GM04504 (cell line): ENCODE results near the gene IQGAP2.

Experiments used
- DNase-seq: peaks from one replicate; pipeline ENCODE4 v3.0.0-alpha.2; 2012; ENCODE audit warnings: low read depth

IQGAP2 gene

DNA sequence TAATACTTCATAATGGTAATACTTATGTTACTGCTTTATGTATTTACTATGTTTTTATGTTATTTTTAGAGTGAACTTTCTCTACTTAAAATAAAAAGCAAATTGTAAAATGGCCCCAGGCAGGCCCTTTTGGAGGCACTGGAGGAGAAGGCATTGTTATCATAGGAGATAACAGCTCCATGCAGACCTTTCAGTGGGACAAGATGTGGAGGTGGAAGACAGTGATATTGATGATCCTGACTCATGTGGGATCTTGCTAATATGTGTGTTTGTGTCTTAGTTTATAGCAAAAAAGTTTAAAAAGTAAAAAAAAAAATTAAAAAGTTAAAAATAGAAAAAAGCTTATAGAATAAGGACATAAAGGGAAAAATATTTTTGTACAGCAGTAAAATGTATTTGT is 74.5 kb downstream of the IQGAP2 start:
- no peak for DNase-seq

DNA sequence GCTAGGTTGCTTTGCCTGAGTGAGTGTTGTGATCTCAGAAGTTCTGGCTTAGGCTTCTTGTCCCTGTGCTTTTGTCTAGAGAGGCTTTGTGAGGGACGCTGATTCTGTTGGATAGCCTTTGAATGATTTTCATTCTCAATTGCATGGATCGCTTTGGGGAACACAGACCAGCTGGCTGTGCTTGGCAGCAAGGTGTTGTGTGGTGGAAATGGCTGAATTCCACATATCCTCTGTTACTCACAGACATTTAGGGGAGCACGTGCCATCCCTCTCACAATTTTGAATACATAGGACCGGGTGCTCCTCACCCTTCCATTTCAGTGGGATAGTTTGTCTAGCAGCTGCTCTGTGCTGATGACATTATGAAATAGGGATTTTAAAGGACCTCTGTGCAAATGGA is 76.2 kb downstream of the IQGAP2 start:
- no peak for DNase-seq

DNA sequence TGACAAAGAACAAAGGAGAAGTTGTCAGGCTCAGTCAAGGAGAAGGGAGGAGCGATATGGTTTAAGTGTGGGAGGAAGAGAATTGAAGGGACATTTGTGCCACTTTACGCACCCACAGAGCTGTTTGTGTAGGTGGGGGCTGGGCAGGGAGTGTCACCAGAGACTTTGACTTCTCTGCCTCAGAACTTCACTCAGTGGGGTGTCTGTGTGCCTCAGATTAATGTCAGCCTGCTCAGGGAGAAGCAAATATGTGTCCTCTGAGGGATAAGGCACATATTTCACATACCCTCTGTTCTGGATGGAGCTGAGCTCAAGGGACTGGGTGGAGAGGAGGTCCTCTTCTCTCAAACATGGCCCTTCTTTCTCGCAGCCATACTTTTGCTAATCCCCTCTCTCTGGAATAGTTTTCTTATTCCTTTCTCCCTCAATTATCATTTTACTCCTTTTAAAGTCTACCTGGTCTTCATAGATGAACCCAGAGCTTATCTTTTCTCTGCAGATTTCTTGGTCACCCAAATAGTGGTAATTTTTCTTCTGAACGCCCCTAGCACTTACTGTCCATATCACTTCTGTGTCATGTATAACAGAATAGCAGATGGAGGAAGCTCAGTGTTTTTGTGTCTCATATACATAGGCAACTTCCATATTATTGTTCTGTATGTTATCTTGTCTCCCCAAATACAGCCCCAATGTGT is 77.0 kb downstream of the IQGAP2 start:
- no peak for DNase-seq

DNA sequence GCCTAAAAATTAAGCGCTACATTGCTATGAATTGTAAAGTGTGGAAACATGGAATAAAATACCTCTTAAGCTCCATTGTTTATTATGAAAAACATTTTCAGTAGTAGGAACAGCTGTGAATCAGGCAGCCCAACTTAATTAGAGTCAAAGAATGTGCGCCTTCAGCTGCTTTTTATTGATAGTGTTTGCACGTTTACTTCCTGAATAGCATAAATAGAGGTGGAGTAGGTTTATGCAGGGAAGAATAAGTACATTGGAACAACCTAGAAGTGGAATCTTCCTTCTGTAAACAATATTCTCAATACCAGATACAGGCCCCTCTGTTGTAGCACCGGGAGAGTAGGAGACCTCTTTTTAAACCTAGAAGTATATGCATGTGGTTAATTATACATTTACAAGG is 79.9 kb downstream of the IQGAP2 start:
- DNase-seq: no peak

DNA sequence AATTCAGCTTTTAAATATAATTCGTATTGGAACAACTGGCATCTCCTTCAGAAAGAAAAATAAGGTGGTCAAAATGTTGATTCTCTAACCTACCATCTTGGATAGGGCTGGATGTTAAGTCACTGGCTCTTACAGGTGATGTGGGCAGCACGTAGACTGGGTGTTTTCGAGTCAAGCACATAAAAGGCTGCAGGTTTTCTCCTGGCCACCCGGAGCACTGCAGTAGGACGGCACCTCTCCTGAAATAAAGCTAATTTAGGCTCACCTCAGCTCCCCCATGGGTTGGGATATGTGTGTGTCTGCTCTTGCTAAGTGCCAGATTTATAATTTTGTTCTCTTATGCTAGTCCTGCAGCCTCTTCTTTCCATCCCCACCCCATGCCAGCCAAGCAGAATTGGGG is 80.3 kb downstream of the IQGAP2 start:
- DNase-seq: no peak

DNA sequence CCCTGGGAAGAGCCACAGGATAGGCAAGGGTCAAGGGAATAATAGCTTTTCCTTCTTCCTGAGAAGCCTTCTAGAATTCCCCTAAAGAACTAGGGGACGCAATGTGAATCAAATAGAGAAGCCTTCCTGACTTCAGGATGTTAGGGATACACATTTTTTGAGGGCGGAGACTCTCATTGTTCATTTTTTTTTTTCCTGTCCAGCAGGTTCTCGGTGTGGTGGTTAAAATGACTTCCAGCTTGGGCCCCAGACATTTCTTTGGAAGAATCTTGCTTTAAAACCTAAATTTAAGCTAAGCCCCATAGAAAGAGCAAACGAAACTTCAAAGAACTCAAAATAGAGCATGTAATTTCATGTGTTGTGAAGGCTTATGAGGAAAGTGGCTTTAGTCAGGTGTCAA is 80.8 kb downstream of the IQGAP2 start:
- DNase-seq: no peak

DNA sequence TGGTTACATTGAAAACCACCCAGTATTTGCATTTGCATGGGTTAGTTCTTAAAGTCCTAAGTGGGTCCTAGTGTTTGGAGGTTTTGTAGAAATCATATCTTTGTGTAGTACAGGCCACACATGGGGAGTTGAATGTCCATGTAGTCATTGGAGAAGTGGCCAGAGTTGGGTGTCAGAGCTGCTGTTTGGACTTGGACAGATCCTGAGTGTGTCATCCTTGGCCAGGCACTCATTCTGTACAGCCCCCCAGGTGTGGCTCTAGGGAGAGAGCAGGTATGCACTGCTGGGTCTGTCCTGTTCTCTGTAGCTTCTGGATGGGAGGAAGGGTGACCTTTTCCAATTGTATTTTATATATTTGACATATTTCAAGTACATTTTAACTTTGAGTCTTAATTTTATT is 82.4 kb downstream of the IQGAP2 start:
- no peak for DNase-seq

DNA sequence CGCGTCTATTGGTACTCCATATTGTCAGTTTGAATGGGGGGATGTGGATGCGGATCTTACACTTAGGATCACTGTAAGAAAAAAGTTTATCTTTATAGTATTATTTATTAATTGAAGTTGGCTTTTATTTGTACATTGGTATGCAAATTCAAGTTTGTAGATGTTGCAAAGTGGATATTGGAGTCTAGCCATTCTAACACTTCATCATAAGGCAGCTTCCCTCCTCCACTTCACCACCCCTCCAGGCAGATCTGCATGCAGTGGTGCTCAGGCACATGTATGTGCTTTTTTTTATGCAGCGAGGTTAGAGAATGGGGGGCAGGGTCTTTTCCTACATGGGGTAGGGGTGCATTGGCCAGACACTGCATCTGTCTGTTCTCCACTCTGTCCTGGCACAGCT is 84.3 kb downstream of the IQGAP2 start:
- no peak for DNase-seq

DNA sequence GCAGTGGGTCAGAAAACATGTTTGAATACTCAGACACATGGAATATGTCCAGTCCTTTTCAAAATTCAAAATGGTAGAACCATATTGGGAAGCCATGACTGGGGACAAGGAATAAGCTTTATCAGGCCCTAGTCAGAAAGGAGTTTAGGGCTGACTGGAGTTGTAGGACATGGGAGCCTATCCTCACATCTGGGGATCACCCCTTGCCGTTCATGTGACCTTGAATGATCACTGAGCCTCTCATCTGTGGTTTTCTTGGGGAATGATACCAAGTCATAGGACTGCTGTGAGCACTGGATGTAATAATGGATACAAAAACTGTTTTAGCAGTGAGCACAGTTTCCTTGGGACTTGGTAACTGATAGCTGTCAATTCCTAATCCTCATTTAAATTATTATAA is 84.7 kb downstream of the IQGAP2 start:
- DNase-seq: no peak

DNA sequence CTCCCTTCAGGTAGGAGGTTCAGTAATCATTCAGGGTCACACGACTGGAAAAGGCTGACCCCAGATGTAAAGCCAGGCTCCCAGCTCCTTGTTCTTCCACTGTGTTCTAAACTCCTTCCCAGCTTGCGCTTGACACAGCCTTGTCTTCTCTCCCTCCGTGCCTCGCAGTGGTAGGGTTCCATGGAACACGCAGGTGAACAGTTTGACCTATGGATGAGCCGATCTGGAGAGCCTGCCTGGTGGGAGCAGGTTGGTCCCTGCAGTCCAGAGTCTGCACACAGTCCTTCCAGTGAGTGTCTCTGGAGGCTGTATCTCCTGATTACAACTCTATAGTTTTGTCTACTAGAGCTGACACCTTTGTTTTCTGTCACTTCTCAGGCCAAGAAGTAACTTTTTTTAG is 85.9 kb downstream of the IQGAP2 start:
- DNase-seq: no peak

DNA sequence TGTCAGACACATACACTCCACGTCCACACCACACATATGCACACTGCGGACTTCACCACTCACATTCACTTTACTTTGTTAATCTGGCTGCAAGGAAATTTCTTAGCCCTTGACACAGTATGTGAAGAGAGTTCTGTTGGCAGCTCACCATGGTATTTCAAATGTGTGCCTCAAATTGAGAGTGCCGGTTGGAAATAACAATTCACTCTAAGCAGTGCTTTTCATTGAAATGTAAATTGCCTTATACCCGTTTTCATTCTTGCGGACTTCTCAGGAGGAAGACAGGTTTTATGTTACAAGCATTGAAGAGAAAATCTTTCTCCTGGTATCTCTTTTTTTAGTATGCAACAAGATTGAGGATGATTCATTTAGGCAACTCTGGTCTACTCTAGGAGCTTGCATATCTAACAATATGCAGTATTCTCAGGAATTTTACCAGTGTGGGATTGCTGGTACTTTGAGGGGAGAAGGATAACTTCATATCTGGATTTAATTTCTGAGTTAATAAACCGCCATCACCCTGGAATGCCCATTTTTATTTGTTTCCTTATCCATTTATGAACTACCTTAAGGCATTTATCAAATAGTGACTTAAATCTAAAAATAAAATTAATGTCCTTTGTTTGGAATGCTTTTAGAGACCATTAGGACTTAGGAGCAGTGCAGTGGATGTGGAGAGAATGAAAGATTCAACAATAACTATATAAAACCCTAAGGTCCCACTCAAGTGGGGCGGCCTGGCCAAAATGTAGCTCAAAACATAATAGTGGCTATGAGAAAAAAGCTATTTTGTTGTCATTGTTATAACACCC is 87.0 kb downstream of the IQGAP2 start:
- DNase-seq: no peak

DNA sequence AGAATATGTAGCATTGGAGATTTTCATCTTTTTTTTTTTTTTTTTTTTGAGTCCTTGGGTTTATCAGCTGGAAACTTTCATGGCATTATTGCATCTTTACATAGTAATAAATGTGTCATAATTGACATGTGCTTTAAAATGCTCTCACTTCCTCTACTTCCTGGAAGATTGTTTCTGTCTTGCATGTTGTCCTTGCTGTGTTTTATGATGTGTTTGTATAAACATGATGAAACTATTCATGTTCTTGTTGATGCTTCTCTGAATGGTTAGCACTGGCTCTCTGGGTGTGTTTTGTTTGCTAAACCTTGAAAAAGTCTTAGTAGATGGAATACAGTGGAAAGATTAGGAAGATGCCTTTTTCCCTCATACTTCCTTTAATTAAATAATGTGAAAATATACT is 87.9 kb downstream of the IQGAP2 start:
- DNase-seq: no peak

DNA sequence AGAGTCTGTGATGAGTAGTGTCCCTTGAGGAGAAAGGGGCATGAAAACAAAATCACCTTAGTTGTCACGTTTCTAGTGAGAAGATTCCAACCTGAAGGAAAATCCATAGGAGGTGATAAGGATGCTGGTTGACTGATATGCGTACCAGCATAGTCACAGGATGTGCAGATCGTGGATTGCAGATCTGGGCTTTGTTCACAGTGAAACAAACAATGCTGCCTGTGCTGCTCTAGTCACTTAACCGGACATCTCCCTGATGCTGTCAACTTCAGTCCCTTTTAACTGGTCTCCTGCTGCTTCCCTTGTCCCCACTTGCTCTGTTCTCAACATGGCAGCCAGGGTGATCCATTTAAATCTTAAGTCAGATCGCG is 89.7 kb downstream of the IQGAP2 start:
- no peak for DNase-seq

DNA sequence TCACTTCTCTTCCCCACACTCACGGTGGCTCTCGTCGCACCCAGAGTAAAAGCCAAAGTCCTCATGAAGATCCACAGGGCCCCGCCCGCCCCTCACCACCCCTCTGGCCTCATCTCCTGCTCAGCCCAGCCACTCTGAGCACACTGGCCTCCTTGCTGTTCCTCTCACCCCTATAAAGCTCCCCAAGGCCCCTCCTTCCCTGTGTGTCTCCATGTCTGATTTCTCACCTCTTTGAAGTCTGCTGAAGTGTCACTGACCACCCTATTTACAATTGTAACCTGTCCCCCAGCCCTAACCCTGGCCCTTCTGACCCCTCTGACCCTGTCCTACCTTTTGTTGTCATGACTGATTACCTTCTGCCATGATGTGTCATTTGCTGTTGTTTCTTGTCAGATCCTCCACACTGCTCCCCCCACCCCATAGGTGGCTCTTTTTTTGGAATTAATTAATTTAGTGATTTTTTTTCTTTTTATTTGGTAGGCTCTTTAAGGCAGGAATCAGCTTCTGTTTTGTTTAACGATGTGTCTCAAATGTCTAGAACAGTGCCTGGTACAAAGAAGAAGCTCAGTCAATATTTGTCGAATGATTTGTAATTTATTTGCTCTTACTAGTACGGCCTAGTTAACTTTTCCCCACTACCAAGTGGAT is 90.2 kb downstream of the IQGAP2 start:
- no peak for DNase-seq

DNA sequence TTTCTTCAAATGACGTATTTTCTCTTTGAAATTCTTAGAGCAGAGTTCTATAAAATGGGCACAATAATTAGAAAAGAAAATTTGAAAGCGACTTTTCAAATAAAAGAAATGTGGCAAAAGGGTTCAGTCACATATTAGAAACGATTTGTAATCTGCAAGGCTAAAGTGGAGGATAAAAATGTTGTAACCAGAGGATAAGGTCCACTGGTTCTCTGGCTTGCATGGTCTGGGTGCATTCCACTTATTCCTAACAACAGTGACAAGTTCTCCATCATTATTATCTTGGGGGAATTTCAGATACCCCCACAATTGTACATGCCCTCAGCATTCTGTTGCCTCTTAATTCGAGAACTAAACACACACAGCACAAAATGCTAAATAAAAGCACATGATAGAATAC is 91.1 kb downstream of the IQGAP2 start:
- DNase-seq: no peak

DNA sequence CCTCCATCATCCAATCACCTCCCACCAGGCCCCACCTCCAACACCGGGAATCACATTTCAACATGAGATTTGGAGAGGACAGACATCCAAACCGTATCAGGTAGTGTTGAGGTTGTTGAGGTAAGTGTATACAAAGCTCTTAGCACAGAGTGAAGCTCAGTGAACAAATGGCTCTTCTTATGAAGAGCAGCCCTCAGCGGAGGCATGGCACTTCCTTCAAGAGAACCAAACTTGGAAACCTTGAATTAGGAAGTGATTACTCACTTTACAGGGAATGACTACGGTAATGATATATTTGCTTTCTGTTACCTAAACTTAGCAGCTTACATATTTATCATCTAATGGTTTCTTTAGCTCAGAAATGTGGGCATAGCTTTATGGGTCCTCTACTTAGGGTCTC is 92.8 kb downstream of the IQGAP2 start:
- no peak for DNase-seq

DNA sequence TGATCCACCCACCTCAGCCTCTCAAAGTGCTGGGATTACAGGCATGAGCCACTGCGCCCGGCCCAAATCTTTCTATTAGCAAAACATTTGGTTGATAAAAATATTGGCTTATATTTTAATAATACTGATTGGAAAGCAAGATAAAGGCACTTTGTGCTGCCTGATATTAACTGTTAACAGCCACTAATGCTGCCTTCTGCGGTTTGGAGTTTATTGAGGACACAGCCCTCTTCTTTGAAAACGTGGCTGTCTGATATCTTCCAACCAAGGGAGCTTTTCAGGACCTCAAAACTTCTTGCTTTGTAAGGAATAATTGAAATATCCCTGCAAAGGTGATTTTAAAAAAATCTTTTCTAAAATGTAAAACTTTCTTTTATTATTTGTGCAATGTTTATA is 94.0 kb downstream of the IQGAP2 start:
- no peak for DNase-seq

DNA sequence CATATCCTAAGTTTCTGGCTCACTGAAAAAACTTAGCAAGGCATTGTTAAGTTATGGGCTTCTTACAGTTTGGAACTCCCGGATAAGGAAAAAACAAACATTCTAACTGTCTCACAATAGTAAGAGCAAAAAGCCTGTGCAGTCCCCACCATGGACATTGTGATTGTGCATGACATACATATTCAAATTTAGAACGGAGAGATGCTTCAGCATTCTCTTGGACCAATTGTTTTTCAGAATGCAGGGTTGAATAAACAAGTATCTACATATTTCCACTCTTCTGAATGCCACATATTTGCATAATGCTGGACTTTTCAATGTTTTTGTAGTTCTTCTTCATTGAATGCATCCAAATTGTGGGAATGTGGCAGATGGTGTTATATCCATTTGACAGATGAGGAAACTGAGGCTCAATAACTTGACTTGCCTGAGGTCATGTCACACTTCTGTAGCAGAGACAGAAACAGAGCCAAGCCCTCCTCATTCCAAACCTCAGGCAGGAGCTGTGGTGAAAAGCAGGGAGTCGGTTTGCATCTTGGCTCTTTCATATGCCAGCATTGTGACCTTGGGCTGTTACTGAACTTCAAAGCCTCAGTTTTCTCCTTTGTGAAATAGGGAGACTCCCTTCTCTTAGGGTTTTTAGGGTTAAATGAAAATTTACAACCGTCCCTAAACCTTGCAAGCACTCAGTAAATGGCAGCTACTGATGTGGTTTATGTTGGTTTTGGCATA is 95.1 kb downstream of the IQGAP2 start:
- no peak for DNase-seq

DNA sequence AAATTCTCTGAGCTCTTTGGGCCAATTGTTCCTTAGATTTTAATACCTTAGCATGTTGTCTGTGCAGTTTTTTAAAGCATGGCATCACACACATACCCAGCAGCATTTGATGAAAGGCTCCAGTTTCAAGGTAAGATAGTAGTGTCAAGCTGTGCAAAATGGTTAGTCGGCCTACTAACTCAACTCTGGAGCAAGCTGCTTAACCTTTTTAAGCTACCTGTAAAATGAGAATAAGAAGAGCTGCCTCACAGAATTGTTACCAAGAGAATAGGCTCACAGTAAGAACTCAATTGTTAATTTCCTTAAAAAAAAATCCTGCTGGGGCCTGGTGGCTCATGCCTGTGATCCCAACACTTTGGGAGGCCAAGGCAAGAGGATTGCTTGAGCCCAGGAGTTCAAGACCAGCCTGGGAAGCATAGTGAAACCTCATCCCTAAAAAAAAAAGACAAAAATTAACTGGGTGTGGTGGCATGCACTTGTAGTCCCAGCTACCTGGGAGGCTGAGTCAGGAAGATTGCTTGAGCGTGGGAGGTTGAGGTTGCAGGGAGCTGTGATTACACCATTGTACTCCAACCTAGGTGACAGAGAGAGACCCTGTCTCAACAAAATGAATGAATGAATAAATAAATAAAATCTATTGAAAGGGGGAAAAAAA is 96.5 kb downstream of the IQGAP2 start:
- no peak for DNase-seq

DNA sequence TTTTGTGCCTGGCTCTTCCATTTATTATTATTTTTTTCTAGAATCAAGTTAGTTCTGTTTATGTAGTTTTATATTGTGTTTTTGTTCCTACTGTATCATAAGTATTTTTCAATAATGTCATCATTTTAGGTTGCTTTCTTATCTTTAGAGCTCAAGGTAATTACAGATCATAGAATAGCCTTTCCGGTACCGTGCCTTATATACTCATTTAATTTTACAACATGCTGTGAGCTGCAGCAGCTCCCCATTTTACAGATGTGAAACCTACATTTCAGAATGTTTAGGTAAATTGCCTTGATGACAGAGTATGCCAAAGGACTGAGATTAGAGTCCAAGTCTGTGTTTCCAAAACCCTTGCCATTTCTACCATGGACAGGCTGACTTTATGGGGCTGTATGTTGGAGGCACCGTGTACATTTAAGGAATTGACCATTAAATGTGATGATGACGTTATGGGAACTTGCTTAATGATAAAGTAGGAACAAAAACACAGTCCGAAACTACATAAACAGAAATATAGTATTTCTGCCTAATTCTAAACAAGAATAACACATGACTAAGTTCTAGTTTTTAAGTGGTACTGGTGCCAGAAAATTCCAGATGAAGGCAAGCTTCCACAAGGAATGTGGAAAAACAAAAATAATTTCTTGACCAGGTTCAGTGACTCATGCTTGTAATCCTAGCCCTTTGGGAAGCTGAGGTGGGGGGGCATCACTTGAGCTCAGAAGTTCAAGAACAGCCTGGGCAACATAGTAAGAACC is 97.7 kb downstream of the IQGAP2 start:
- DNase-seq: no peak

DNA sequence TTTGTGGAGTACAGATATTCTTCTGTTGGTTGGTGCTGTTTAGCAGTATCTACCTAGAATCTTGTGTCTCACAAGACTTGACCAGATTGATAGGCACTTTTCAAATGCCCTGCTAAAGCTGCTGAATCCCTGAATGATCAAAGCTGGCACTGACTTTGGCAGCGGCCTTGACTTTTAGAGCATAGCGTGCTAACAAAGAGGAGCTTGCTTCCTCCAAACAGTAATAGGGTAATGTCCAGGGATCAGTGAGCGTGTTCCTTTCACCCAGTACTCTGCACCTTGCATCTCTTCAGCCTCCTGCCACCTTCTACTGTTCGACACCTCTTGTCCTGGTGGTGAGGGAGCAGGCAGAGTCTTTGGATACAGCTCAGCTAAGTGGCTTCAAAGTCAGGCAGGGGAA is 100.8 kb downstream of the IQGAP2 start:
- no peak for DNase-seq
